Progenitor cell of endocrine pancreas (in vitro differentiated cells): ENCODE measurements around the gene SNRPA1. TPM values are rescaled to one million over a fixed set of nuclear protein-coding genes. Genes with fewer than 3 reads are reported as not detected.

Experiments used
- DNase-seq: peaks from one replicate; pipeline ENCODE4 v3.0.0; 2021; ENCODE audit warnings: low spot score; ENCODE audit not compliant: unreplicated experiment
- H3K27ac Mint-ChIP-seq: 2 replicates; pipeline ENCODE4 v1.8.0; 2021; ENCODE audit warnings: mild to moderate bottlenecking, moderate library complexity, mixed read lengths
- H3K27me3 Mint-ChIP-seq: 2 replicates; pipeline ENCODE4 v1.8.0; 2021; ENCODE audit warnings: mixed read lengths
- H3K36me3 Mint-ChIP-seq: 2 replicates; pipeline ENCODE4 v1.8.0; 2022; ENCODE audit warnings: mixed read lengths; ENCODE audit not compliant: insufficient read depth
- H3K4me1 Mint-ChIP-seq: 2 replicates; pipeline ENCODE4 v1.8.0; 2021; ENCODE audit warnings: low read depth, mixed read lengths
- H3K4me3 Mint-ChIP-seq: 2 replicates; pipeline ENCODE4 v1.8.0; 2021; ENCODE audit warnings: low read depth, mild to moderate bottlenecking, moderate library complexity, mixed read lengths
- H3K9me3 Mint-ChIP-seq: 2 replicates; pipeline ENCODE4 v1.8.0; 2021; ENCODE audit warnings: low read depth, mixed read lengths
- CTCF ChIP-seq: fragments of 200-600 bp; sonication (generic); IDR thresholded peaks from one replicate; pipeline ENCODE4 v1.5.0; 2021; ENCODE audit warnings: antibody characterized with exemption, mild to moderate bottlenecking; ENCODE audit not compliant: unreplicated experiment
- total RNA-seq: library from RNA; stranded (reverse); gene quantifications from 2 replicates; pipeline ENCODE4 v1.2.1, GENCODE V29; 2021

Gene SNRPA1
- total RNA-seq, 1 donor from 2014 or later = 78.6 TPM

DNA sequence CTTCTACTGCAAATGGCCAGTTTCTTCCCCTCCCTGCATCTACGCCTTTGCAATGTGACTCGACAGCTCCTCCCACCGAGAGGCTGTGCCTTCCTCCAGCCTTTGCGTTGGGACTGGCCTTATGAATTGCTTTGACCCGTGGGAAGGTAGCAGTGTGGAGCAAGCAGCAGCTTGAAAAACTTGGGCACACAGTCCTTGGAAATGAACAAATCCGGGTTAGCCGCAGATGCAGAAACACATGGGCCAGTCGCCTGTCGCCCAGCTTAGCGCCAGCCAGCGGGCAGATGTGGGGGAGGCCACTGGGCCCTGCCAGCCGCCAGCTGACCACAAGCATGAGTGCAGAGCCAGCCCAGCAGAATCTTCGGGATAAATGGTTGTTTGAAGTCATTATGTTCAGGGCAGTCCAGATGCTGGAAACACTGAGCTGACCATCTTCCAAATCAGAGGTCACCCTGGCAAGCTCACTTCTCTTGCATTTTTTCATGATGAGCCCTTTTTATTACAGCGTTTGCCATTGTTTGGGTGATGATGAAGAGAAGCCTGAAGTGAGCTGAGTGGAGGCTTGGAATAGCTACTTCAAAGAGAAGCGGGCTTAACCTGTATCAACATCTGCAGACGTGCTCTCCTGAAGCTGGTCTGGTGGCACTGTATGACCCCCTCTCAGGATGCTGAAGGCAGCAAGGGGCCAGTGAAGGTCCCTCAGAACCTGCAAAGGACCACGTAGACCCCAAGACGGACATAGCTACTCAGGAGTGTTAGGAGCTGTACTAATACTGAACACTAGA is 27.5 kb downstream of the SNRPA1 start:
- H3K27me3 Mint-ChIP-seq = peaks cover 3% of the 10 kb centered on the region
- no peak for DNase-seq
- H3K27ac Mint-ChIP-seq = no peak overlapping the region
- H3K4me3 Mint-ChIP-seq = no peak overlapping the region
- no peaks in the 10 kb centered on the region for H3K9me3 Mint-ChIP-seq
- H3K36me3 Mint-ChIP-seq = peaks cover 13% of the 10 kb centered on the region
- no peak for TF ChIP-seq CTCF
- no peaks in the 10 kb centered on the region for H3K4me1 Mint-ChIP-seq

DNA sequence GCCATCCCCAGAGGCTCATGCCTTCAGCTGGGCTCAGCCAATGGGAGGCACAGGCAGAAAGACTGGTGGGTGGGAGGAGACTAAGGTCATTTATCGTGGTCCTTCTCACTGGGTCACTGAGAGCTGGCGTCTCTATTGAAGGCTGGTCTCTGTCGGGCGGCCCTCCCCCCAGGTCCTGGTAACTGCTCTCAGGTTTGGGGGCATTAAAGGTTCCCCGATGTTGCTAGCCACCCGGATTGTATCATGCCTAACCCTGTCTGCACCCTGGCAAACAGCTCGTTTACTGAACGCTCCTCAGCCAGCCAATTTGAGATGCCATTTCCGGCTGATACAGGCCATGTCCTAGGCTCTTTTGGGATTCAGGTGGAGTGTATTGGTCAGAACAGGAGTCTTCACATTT is 28.3 kb downstream of the SNRPA1 start:
- no peak overlapping the region for H3K27ac Mint-ChIP-seq
- no peak overlapping the region for H3K4me3 Mint-ChIP-seq
- no peak for TF ChIP-seq CTCF
- H3K9me3 Mint-ChIP-seq = no peaks in the 10 kb centered on the region
- peaks cover 9% of the 10 kb centered on the region for H3K36me3 Mint-ChIP-seq
- no peaks in the 10 kb centered on the region for H3K4me1 Mint-ChIP-seq
- peaks cover 3% of the 10 kb centered on the region for H3K27me3 Mint-ChIP-seq
- no peak for DNase-seq

- Mint-ChIP-seq H3K4me3 (no peak overlapping the region), H3K9me3 (no peaks in the 10 kb centered on the region), H3K4me1 (no peaks in the 10 kb centered on the region), H3K27me3 (peaks cover 3% of the 10 kb centered on the region), H3K27ac (no peak overlapping the region), H3K36me3 (peaks cover 5% of the 10 kb centered on the region)
- no peak for TF ChIP-seq CTCF
- DNase-seq = no peak
Observed at GRCh38 chr15:101266034-101266433, 29.0 kb downstream of the SNRPA1 start.

- H3K27ac Mint-ChIP-seq = no peak overlapping the region
- TF ChIP-seq CTCF = no peak
- H3K27me3 Mint-ChIP-seq = peaks cover 3% of the 10 kb centered on the region
- no peaks in the 10 kb centered on the region for H3K9me3 Mint-ChIP-seq
- H3K4me1 Mint-ChIP-seq = no peaks in the 10 kb centered on the region
- peaks cover 5% of the 10 kb centered on the region for H3K36me3 Mint-ChIP-seq
- no peak overlapping the region for H3K4me3 Mint-ChIP-seq
- no peak for DNase-seq
Observed at GRCh38 chr15:101264911-101265641, 30.0 kb downstream of the SNRPA1 start.

GRCh38 chr15:101264011-101264410 is 31.0 kb downstream of the SNRPA1 start:
- no peak overlapping the region for H3K27ac Mint-ChIP-seq
- TF ChIP-seq CTCF = no peak
- H3K36me3 Mint-ChIP-seq = no peaks in the 10 kb centered on the region
- H3K4me1 Mint-ChIP-seq = no peaks in the 10 kb centered on the region
- no peaks in the 10 kb centered on the region for H3K9me3 Mint-ChIP-seq
- no peak overlapping the region for H3K4me3 Mint-ChIP-seq
- peaks cover 6% of the 10 kb centered on the region for H3K27me3 Mint-ChIP-seq
- DNase-seq = no peak
